Type B pancreatic cell (in vitro differentiated cells): ENCODE results near the gene PDX1. TPM values are rescaled to one million over a fixed set of nuclear protein-coding genes. Genes with fewer than 3 reads are reported as not detected.

Experiments used
- DNase-seq: peaks from one replicate; pipeline ENCODE4 v3.0.0; 2021; ENCODE audit warnings: mixed read lengths; ENCODE audit not compliant: unreplicated experiment; ENCODE audit errors: extremely low spot score
- H3K27ac Mint-ChIP-seq: 2 replicates; pipeline ENCODE4 v1.8.0; 2021; ENCODE audit warnings: mild to moderate bottlenecking, mixed read lengths
- H3K27me3 Mint-ChIP-seq: 2 replicates; pipeline ENCODE4 v1.8.0; 2021; ENCODE audit warnings: mixed read lengths
- H3K36me3 Mint-ChIP-seq: 2 replicates; pipeline ENCODE4 v1.8.0; 2021; ENCODE audit warnings: mixed read lengths
- H3K4me1 Mint-ChIP-seq: one replicate; pipeline ENCODE4 v1.8.0; 2021; ENCODE audit warnings: mixed read lengths; ENCODE audit not compliant: unreplicated experiment
- H3K4me3 Mint-ChIP-seq: 2 replicates; pipeline ENCODE4 v1.8.0; 2021; ENCODE audit warnings: mild to moderate bottlenecking, mixed read lengths
- H3K9me3 Mint-ChIP-seq: 2 replicates; pipeline ENCODE4 v1.8.0; 2021; ENCODE audit warnings: mixed read lengths
- CTCF ChIP-seq: fragments of 200-600 bp; sonication (generic); conservative IDR thresholded peaks from 2 replicates; pipeline ENCODE4 v1.5.0; 2021; ENCODE audit warnings: antibody characterized with exemption, mild to moderate bottlenecking
- long read RNA-seq: library from polyadenylated mRNA; unstranded; transcript quantifications from one replicate; pipeline ENCODE4 v2.0.0, GENCODE V29; 2020
- total RNA-seq: library from RNA; stranded (reverse); gene quantifications from 2 replicates; pipeline ENCODE4 v1.2.1, GENCODE V29; 2021; ENCODE audit warnings: low replicate concordance

The PDX1 gene
- total RNA-seq: 7.1 and 16.2 TPM in 2 replicates
- long read RNA-seq: 0 reads

- peak within 1 kb of the TSS; percentile 89 for H3K4me3 Mint-ChIP-seq
- no peaks in the 10 kb centered on the region for H3K36me3 Mint-ChIP-seq
- no peak for TF ChIP-seq CTCF
- peaks cover 8% of the 10 kb centered on the region for H3K4me1 Mint-ChIP-seq
- no peak for DNase-seq
- peak within 1 kb of the TSS; percentile 72 for H3K27ac Mint-ChIP-seq
- peaks cover 90% of the 10 kb centered on the region for H3K27me3 Mint-ChIP-seq
- H3K9me3 Mint-ChIP-seq: no peaks in the 10 kb centered on the region
Measured at GRCh38 chr13:27919934-27920676, at the start of gene PDX1. TSS of gene PDX1 (plus strand) at chr13:27920000. CDS start at chr13:27920139, 139 bp downstream.

DNA sequence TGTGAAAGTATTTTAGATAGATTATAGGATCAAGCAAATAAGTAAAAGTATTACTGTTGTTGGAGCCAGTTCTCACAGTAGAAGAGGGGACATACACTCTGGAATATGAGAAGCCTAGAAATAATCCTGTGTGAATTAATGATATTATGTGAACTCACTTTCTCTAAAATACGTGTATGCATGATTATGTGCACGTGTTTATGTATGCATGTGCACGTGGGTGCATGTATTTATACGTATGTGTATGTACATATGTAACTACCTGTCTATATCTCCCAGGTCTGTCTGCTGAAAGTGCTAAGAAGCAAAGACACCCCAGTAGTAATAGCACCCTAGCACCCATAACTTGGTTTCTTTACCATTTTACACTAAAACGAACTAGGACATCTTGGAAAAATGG lies 41.5 kb upstream of the PDX1 start:
- Mint-ChIP-seq H3K27me3 (peaks cover 72% of the 10 kb centered on the region), H3K27ac (no peak overlapping the region), H3K9me3 (peaks cover 4% of the 10 kb centered on the region), H3K4me3 (no peak overlapping the region), H3K4me1 (no peaks in the 10 kb centered on the region), H3K36me3 (no peaks in the 10 kb centered on the region)
- no peak for DNase-seq
- no peak for TF ChIP-seq CTCF

DNA sequence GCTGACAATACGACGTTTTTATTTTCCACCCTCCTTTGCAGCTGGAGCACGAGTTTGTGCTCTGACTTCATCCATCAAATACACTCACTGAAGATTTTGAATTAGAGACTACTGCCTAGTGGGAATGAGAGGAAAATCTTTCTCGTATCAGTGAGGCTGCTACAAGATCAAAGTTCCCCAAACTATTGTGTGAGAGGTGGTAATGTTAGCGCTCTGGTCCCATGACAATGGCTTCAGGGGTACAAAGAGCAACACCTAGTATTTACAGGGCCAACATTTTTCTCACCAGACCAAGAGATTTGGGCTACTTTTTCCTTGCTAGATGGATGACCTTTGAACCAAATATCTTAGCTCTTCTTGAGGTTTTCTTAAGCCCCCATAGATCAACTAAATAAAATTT lies 30.3 kb upstream of the PDX1 start:
- Mint-ChIP-seq H3K4me3 (no peak overlapping the region), H3K36me3 (no peaks in the 10 kb centered on the region), H3K27me3 (peaks cover 62% of the 10 kb centered on the region), H3K27ac (no peak overlapping the region), H3K4me1 (no peaks in the 10 kb centered on the region), H3K9me3 (no peaks in the 10 kb centered on the region)
- DNase-seq: no peak
- TF ChIP-seq CTCF: no peak

- H3K36me3 Mint-ChIP-seq: no peaks in the 10 kb centered on the region
- H3K4me1 Mint-ChIP-seq: no peaks in the 10 kb centered on the region
- DNase-seq: no peak
- TF ChIP-seq CTCF: no peak
- H3K9me3 Mint-ChIP-seq: no peaks in the 10 kb centered on the region
- peaks cover 69% of the 10 kb centered on the region for H3K27me3 Mint-ChIP-seq
- H3K27ac Mint-ChIP-seq: no peak overlapping the region
- no peak overlapping the region for H3K4me3 Mint-ChIP-seq
Measured at GRCh38 chr13:27896726-27897125, 23.1 kb upstream of the PDX1 start.

GRCh38 chr13:27904719-27905118 lies 15.1 kb upstream of the PDX1 start:
- no peak overlapping the region for H3K27ac Mint-ChIP-seq
- H3K27me3 Mint-ChIP-seq: peaks cover 90% of the 10 kb centered on the region
- no peaks in the 10 kb centered on the region for H3K36me3 Mint-ChIP-seq
- TF ChIP-seq CTCF: no peak
- no peak overlapping the region for H3K4me3 Mint-ChIP-seq
- H3K9me3 Mint-ChIP-seq: no peaks in the 10 kb centered on the region
- no peak for DNase-seq
- H3K4me1 Mint-ChIP-seq: no peaks in the 10 kb centered on the region
